Natural killer cell (primary cell): Measurements from ENCODE around the gene COG1. TPM values are rescaled to one million over a fixed set of nuclear protein-coding genes. Genes with fewer than 3 reads are reported as not detected.

Source experiments
- ATAC-seq, 3 donors: fragments of 150-1000 bp in 2 of 3; fragments of 200-7000 bp in 1 of 3; cut with Tn5 transposase; 1 replicate in 1 of 3; 2 replicates in 2 of 3; pipeline ENCODE4 v1.10.0; 2021; ENCODE audit warnings: mild to moderate bottlenecking in 2 of 3, moderate library complexity in 2 of 3
- DNase-seq, 2 donors: peaks; one replicate each; pipeline versions ENCODE4 v3.0.0 to v3.0.0-alpha.2; 2013 to 2021; ENCODE audit warnings: mixed read lengths in 1 of 2
- H3K27ac ChIP-seq: one replicate; pipeline ENCODE4 v1.5.1; 2013; ENCODE audit warnings: mild to moderate bottlenecking, low read length
- H3K27me3 ChIP-seq: one replicate; pipeline ENCODE4 v1.6.1; 2013; ENCODE audit warnings: low read length; ENCODE audit not compliant: control insufficient read depth, insufficient read depth
- H3K36me3 ChIP-seq: one replicate; pipeline ENCODE4 v1.6.1; 2013; ENCODE audit warnings: low read length; ENCODE audit not compliant: control insufficient read depth, insufficient read depth
- H3K4me1 ChIP-seq: one replicate; pipeline ENCODE4 v1.6.1; 2013; ENCODE audit warnings: low read length; ENCODE audit not compliant: control insufficient read depth, insufficient read depth
- H3K4me3 ChIP-seq: one replicate; pipeline ENCODE4 v1.5.1; 2013; ENCODE audit warnings: low read length
- H3K9me3 ChIP-seq: one replicate; pipeline ENCODE4 v1.6.1; 2013; ENCODE audit warnings: low read length; ENCODE audit not compliant: control insufficient read depth, insufficient read depth
- H3K27ac Mint-ChIP-seq, 2 donors: one replicate each; pipeline ENCODE4 v1.8.0; 2022; ENCODE audit warnings: mild to moderate bottlenecking in 2 of 2, mixed read lengths in 2 of 2, moderate library complexity in 1 of 2
- H3K27me3 Mint-ChIP-seq, 2 donors: one replicate each; pipeline ENCODE4 v1.8.0; 2022; ENCODE audit warnings: low read depth in 2 of 2, mixed read lengths in 2 of 2
- H3K36me3 Mint-ChIP-seq: one replicate; pipeline ENCODE4 v1.8.0; 2022; ENCODE audit warnings: mixed read lengths
- H3K4me1 Mint-ChIP-seq, 2 donors: one replicate each; pipeline ENCODE4 v1.8.0; 2022; ENCODE audit warnings: mixed read lengths in 2 of 2
- H3K4me3 Mint-ChIP-seq: one replicate; pipeline ENCODE4 v1.8.0; 2022; ENCODE audit warnings: mild to moderate bottlenecking, moderate library complexity, mixed read lengths
- H3K9me3 Mint-ChIP-seq, 2 donors: one replicate each; pipeline ENCODE4 v1.8.0; 2022; ENCODE audit warnings: mixed read lengths in 2 of 2
- CTCF ChIP-seq: fragments of 200-600 bp; IDR thresholded peaks from one replicate; pipeline ENCODE4 v1.8.0; 2022; ENCODE audit warnings: antibody characterized with exemption
- WGBS: methylation state at CpG from one replicate; pipeline ENCODE4 v1.1.7; 2013; ENCODE audit warnings: missing lambda C conversion rate; ENCODE audit not compliant: insufficient coverage; 5-methylcytosine and 5-hydroxymethylcytosine counted together
- intact Hi-C: fragments of 100-400 bp; cut with micrococcal nuclease; formaldehyde crosslinking; loops from one replicate; pipeline ENCODE4 v1.14.2; 2022
- total RNA-seq, 4 donors: library from RNA; stranded (reverse); fragments of 120-200 nt in 1 of 4; gene quantifications; one replicate each; pipeline versions ENCODE4 v1.2.3 to v1.2.4, GENCODE V29; 2013 to 2022

The COG1 gene
- total RNA-seq, 3 donors from 2014 or later (not counting 1 experiment from before 2014, with no cell fraction given) = 64.1 to 73.2 (median 68.3) TPM

DNA sequence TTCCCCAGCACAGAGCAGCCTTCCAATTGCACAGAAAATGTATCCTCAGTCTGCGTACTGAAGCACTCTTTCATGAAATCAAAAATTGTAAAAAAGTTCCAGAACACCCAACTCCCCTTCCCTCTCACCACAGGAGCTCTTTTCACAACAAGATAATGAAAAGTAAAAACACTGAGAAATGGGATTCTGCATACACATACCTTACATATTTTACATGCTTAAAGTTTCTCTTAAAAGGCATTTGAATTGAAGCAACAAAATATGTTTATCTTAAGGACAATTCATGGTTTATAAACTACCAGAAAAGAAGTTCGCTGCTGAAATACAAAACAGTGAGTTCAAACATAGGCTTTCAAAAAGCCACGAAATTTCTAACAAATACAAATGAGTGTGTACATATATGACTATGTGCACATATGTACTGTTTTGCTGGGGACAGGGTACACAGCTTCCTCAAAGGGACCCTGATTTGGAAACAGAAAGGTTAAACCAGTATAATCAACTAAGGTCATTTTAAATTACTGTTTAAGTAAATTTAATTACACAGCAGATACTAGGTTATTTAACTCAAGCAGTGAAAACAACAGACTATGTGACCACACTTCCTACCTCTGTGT lies 33.8 kb downstream of the COG1 start:
- H3K4me1 Mint-ChIP-seq = peaks cover 57 to 60% of the 10 kb centered on the region in 2 donors
- H3K4me1 ChIP-seq = peaks cover 12% of the 10 kb centered on the region

DNA sequence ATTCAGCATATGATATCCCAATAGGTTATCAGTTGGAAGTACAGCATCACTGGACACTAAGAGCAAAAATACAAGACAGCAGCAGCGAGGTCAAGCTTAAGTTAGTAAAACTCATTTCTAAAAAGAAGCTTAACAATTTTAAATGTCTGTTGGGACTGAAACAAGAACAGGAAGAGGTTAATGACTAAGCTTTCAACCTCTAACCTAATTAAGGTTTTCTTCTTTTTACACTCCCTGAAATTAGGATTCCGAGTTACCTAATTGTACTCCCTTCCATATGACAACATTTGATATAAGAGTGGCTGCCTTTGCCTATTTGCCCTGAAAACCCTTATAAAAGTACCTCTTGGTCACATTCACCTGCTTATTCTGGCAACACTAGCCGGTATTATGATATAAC lies 34.5 kb downstream of the COG1 start:
- Histone ChIP-seq H3K9me3 (no peaks in the 10 kb centered on the region), H3K4me3 (no peak overlapping the region), H3K27ac (no peak overlapping the region), H3K4me1 (peaks cover 12% of the 10 kb centered on the region), H3K36me3 (peaks cover 3% of the 10 kb centered on the region), H3K27me3 (no peaks in the 10 kb centered on the region)
- no peaks in the 10 kb centered on the region for H3K27me3 Mint-ChIP-seq
- ATAC-seq (no peak), DNase-seq (no peak)
- H3K4me1 Mint-ChIP-seq = peaks cover 57 to 60% of the 10 kb centered on the region in 2 donors
- no peak for TF ChIP-seq CTCF
- H3K36me3 Mint-ChIP-seq = no peaks in the 10 kb centered on the region
- intact Hi-C loops = no loop called here
- no peak overlapping the region for H3K4me3 Mint-ChIP-seq
- no peaks in the 10 kb centered on the region for H3K9me3 Mint-ChIP-seq
- 41% methylated on average over 2 of the region's 3 CpGs for WGBS
- H3K27ac Mint-ChIP-seq = peak overlapping the region; percentile 68 to 74

More for the DNA sequence above, 33.8 kb downstream of the COG1 start:
- H3K36me3 ChIP-seq = peaks cover 3% of the 10 kb centered on the region
- H3K27me3 ChIP-seq = no peaks in the 10 kb centered on the region
- 81% methylated on average over 2 of the region's 3 CpGs for whole genome bisulfite sequencing
- no peaks in the 10 kb centered on the region for H3K9me3 Mint-ChIP-seq
- no peak for TF ChIP-seq CTCF
- no peaks in the 10 kb centered on the region for H3K9me3 ChIP-seq
- peak overlapping the region; percentile 9 to 52 for H3K27ac Mint-ChIP-seq
- H3K4me3 Mint-ChIP-seq = no peak overlapping the region
- DNase-seq = no peak
- H3K27me3 Mint-ChIP-seq = no peaks in the 10 kb centered on the region
- H3K36me3 Mint-ChIP-seq = no peaks in the 10 kb centered on the region
- intact Hi-C loops = no loop called here
- no peak overlapping the region for H3K27ac ChIP-seq
- no peak overlapping the region for H3K4me3 ChIP-seq
- no peak for ATAC-seq

GRCh38 chr17:73227944-73228343 lies 35.1 kb downstream of the COG1 start:
- no peaks in the 10 kb centered on the region for H3K27me3 ChIP-seq
- WGBS = 69% methylated on average over 6 of the region's 6 CpGs
- no peak for ATAC-seq
- no peak overlapping the region for H3K4me3 Mint-ChIP-seq
- H3K4me1 Mint-ChIP-seq = peaks cover 60 to 64% of the 10 kb centered on the region in 2 donors
- DNase-seq = no peak
- intact Hi-C loops = no loop called here
- peak overlapping the region; percentile 68 to 74 for H3K27ac Mint-ChIP-seq
- peaks cover 13% of the 10 kb centered on the region for H3K4me1 ChIP-seq
- H3K27me3 Mint-ChIP-seq = no peaks in the 10 kb centered on the region
- H3K36me3 Mint-ChIP-seq = no peaks in the 10 kb centered on the region
- no peaks in the 10 kb centered on the region for H3K9me3 Mint-ChIP-seq
- H3K9me3 ChIP-seq = no peaks in the 10 kb centered on the region
- no peak overlapping the region for H3K27ac ChIP-seq
- peaks cover 3% of the 10 kb centered on the region for H3K36me3 ChIP-seq
- no peak overlapping the region for H3K4me3 ChIP-seq
- TF ChIP-seq CTCF = no peak

- Histone ChIP-seq H3K36me3 (peaks cover 3% of the 10 kb centered on the region), H3K9me3 (no peaks in the 10 kb centered on the region), H3K4me1 (peaks cover 21% of the 10 kb centered on the region), H3K4me3 (no peak overlapping the region), H3K27me3 (no peaks in the 10 kb centered on the region), H3K27ac (no peak overlapping the region)
- DNase-seq = peak in 1 of 2 donors; percentile 44
- intact Hi-C loops = no loop called here
- H3K27me3 Mint-ChIP-seq = no peaks in the 10 kb centered on the region
- peak overlapping the region; percentile 68 to 74 for H3K27ac Mint-ChIP-seq
- H3K36me3 Mint-ChIP-seq = no peaks in the 10 kb centered on the region
- WGBS = 6% methylated on average over 2 of the region's 2 CpGs
- TF ChIP-seq CTCF = no peak
- ATAC-seq = no peak
- no peaks in the 10 kb centered on the region for H3K9me3 Mint-ChIP-seq
- H3K4me1 Mint-ChIP-seq = peaks cover 66 to 73% of the 10 kb centered on the region in 2 donors
- H3K4me3 Mint-ChIP-seq = peak overlapping the region; percentile 40
These were observed 35.9 kb downstream of the COG1 start for GRCh38 chr17:73228748-73229236.
